Inflammatory macrophage (primary cell): ENCODE results near the gene CRYGN.

ENCODE experiments used
- DNase-seq, 2 donors: peaks; one replicate each; pipeline ENCODE4 v3.0.0-alpha.2; 2020 to 2022

CRYGN gene

DNA sequence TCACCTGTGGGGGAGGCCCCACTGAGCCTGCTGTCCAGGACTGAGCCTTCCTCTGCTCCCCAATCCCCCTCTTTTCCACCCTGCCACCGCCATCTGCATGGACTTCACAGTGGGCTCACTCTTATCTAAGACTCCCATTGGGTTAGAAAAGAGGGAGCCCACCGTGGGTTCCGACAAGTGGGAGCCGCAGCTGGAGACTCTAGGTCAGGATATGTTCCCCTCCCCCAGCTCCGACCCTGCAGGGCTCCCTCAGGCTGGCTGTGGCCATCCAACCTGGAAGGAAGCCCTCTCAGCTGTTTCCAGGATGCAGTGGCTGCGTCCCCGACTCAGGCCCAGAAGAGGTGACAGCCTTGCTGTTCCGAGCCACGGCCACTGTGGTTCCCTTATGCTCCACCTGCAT lies 34.9 kb downstream of the CRYGN start:
- no peak for DNase-seq

DNA sequence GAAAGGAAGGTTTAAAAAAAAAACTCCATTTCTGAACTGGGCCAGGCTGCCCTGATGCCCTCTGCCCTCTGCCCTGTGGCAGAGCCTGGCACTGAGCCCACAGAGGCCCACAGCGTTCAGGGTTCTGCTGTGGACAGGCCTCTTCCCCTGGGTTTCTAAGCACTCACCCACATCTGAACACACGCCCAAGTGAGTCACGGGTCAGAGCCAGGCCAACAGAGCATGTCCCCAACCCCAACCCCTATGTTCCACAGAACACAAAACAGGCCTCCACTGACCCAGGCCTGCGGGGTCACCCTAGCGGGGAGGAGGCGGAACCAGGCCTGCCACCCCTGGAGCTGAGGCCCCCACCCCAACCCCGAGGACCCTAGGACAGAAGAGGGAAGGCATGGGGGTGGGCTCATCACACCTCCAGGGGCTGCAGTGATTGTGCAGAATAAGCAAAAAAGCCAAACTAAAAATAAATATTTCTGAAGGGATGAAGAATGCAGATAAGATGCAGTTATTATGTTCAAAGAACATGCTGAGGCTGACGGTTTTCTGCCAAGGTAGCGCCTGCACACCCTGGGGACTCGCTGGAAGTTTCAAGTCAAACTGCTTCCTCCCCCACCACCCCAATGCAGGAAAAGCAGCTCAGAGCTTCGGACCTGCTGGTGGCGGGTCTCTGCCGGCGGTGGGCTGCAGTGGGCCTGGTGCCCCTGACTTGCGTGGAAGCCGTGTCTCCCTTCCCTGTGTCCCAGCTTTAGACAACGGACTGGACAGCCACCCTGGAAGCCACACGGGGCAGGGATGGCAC lies 35.5 kb downstream of the CRYGN start:
- peak; percentile 78 to 89 for DNase-seq

DNA sequence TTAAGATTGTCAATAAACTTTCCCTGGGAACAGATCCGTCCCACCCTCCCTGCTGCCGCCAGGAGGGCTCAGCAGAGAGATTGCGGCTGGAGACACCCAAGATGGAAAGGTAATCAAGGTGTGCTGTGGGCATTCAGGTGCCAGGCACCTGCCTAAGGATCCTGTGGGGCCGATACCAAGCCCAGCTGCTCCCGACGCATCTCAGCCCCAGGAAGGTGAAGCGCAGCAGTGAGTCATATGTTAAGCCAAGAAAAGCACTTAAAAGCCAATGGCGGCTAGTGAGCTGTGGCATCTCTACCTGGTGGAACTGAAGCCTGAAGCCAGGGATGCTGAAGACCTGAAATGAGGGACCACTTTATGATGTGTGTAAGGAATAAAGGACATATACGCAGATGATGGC lies 36.2 kb downstream of the CRYGN start:
- no peak for DNase-seq

DNA sequence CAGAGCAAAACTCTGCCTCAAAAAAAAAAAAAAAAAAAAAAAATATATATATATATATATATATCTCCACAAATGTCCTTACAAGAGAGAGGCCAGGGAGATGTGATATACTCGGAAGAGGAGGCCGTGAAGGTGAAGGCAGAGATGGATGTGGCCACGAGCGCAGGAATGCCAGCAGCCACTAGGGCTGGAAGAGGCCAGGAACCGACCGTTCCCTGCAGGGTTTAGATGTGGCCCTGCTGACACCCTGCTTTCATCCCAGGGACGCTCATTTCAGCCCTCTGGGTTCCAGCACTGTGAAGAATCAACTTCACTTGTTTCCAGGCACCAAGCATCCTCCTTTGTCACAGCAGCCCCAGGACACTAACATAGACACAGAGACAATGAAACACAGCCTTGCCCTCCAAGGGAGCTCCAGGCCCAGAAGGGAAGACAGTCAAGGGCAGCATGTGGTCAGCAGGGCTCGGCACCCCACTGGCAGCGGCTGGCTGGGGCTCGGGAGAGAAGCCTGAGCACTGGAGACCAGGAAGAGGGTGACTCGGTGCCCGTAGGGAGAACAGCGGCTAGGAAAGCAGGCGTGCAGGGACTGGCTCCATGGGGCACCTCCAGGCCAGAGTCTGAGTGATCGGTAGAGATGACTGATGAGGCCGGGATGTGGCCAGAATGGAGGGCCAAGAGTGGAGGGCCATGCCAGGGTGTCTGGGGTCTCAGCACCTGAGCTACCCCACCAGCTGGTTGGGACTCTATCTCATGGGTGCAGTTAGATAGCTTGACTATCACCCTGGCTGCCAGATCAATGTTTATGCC lies 37.7 kb downstream of the CRYGN start:
- DNase-seq, result no peak

- no peak for DNase-seq
Observed at GRCh38 chr7:151400626-151401315, 39.2 kb downstream of the CRYGN start.

DNA sequence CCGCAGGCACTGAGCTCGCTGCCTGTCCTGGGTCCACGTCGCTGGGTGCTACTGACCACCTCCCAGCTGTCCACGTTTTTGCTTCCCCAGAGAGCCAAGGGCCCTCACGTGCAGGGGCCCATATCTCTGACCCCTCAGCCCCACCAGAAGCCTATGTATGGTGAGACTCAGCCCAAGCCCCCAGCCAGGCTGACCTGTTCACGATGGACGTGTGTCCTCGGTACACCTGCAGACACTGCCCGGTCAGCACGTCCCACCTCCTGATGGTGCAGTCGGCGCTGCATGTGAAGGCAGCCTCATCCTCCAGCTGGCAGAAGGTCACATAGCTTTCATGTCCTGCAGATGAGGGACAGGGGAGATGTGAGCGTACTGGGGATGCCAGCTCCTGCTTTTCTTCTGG lies 40.0 kb downstream of the CRYGN start:
- DNase-seq, result no peak

GRCh38 chr7:151399305-151399601 lies 40.7 kb downstream of the CRYGN start:
- no peak for DNase-seq

- DNase-seq, result no peak
Observed at GRCh38 chr7:151398446-151399304, 41.3 kb downstream of the CRYGN start.

DNA sequence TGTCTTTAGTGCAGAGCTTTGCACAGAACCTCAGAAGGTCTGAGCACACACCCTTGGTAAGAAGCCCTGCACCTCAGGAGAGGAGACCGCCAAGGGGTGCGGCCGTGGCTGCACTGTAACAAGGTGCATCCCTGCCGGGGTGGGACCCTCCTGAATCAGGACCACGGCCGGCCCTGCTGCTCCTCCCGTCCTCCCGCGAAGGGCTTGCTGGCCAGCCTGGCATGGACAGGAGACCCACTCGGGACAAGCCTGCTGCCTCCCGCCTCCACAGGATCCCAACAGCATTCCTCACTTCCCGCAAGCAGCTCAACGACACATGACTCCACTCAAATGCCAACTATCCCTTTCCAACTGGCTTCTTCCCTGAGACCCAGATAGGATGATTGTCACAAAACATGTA lies 42.9 kb downstream of the CRYGN start:
- DNase-seq, result no peak

DNA sequence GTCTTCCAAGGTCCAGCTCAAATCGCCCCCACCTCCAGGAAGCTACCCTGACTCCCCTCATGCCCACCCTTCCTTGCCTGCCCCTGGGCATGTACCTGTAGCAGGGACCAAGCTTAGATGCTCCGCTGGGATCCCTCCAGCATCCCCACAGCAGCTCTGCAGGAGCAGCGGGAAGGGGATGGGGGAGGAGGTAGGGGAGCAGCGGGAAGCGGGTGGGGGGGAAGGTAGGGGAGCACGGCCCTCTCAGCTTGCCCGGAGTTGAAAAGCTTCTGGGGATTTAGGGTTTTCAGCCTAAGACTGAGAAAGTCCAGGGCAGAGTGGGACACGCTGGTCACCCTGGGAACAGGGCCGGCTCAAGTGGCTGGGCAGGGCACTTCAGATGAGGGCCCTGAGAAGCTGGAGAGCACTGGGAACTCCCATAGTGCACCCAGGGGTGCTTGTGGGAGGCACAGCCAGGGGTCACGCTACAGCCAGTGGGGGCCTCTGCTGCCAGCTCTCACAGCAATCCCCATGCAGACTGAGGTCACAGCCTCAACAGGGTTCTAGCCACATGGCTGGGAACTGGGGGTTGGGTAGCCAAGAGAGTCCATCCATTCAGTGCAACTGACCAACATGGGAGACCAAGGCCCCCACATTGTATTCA lies 43.5 kb downstream of the CRYGN start:
- DNase-seq, result no peak

- DNase-seq, result no peak
Observed at GRCh38 chr7:151395036-151395367, 44.9 kb downstream of the CRYGN start.

DNA sequence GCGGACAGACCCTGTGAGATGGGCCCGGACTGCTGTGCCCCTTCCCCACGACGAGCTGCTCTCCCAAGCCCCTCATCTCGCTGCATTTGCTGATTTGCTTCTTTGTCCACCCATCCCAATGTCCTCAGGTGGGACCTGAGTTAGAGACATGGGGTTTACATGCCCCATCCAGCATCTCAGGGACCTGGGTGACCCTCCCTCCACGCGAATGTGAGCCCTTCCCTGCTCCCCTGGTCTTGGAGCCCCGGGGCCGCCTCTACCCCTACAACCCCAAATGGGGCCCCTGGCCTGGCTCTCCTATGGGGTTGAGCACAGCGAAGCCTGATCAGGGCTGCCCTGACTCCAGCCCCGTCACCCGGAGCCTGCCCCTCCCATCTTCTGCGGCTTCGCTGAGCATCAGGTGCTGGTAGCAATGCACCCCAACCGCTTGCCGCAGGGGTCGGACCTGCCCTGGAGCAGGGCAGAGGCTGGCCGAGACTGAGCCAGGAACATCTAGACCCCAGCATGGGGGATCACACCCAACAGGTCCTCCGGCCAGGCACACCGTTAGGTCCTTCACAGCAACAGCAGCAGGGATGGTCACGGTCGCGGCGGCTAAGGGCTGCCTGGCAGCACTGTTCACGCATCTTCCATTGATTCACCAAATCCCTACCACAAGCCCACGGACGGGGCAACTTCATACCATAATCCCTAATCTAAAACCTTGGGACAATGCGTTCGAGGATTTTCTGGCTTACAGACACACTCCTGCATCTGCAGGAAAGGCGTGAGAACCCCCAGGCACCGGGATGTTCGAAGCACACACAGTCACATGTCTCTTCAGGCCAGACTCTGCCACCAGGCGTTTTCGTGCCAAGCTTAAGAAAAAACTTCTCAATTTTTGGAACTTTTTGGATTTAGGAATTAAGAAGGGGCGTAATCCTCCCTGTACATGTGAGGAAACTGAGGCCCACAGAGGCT lies 45.6 kb downstream of the CRYGN start:
- no peak for DNase-seq

GRCh38 chr7:151393031-151393977 lies 46.6 kb downstream of the CRYGN start:
- DNase-seq, result no peak

DNA sequence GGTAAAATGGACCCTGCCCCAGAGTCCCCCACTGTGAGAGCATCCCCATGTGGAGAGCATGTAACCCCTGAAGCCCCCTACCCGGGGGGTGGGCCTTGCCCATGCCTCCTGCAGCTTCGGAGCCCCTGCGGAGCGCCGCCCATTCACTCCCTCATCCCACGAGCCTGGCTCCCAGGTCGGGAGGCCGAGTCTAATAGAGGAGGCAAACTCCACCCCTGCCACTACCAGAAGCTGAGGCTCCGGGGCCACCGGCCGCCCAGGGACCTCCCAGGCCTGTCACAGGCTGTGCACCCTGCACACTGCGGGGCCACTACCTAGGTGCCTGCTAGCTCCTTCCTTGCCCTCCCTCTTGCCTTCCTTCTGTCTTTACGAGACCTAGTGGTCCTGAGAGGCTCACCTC lies 47.5 kb downstream of the CRYGN start:
- DNase-seq, result no peak

- DNase-seq, result no peak
Observed at GRCh38 chr7:151392002-151392401, 47.9 kb downstream of the CRYGN start.

DNA sequence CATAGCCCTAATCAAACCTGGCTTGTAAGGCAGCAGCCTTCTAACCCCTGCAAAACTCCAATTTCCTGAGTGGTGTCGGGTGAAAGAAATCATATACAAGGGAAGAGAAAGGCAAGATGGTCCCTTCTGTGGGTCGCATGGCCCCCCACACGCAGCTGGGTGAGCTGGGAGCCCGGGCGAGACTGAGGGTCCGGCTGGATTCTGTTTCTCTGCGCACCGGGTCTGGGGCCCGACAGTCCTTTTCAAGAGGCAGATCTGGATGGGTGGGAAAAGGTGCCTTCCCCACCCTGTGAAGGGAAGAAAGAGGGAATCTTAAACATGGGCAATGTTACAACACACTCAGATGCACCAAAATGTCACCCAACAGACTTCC lies 48.6 kb downstream of the CRYGN start:
- no peak for DNase-seq

GRCh38 chr7:151390598-151391357 lies 49.2 kb downstream of the CRYGN start:
- DNase-seq, result no peak

DNA sequence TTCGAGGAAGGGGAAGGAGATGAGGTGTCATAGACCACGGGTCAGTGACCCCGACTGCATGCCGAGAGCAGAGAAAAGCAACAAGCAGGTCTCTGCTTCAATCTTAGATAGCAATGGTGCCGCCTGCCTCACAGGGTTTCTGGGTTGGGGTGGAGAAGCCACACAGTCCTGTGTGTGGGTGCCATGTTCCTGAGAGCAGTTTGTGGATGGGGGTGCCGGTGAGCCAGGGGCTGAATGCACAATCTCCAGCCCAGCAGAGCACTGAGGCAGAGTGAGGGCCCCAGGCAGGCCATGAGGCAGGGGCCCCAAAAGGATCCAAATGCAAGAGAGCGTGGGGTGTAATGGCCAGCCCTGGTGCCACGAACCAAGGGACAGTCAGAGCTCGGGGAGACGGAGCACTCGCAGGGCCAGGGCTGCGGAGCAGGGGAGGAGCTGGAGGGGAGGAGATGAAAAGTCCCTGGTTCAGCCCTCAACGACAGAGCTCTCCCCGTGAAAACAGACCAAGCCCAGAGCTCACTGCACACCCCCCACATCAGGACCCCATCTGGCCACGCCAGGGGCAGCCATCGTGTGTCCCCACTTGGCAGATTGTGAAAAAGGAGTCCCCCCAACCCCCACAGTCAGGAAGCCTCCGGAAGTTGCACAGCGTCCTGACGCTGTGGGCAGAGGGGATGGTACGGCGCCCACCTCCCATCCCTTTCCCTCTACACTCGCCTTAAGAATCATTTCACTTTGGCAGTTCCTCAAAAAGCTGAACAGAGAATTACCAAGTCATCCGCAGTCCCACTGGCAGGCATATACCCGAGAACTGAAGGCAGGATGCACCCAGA lies 50.0 kb downstream of the CRYGN start:
- DNase-seq, result peak; percentile 29 to 37
